ENCODE measurements around the gene SUN1. TPM values are rescaled to one million over a fixed set of nuclear protein-coding genes. Genes with fewer than 3 reads are reported as not detected.
A peak's percentile ranks its signal among the peaks of the same experiment; 100 is the strongest.

The SUN1 gene
- total and polyA plus RNA-seq, 12 donors = 69.2 to 211 (median 183) TPM

- Histone ChIP-seq H3K27me3 (no peaks in the 10 kb centered on the region), H3K4me1 (peaks cover 23 to 83% (median 59%) of the 10 kb centered on the region in 9 donors), H3K27ac (peak overlapping the region in 3 of 10 donors; percentile 1 to 29 (median 14)), H3K4me3 (no peak overlapping the region), H3K36me3 (peaks cover 0 to 39% (median 5%) of the 10 kb centered on the region in 9 donors), H3K9me3 (no peaks in the 10 kb centered on the region)
- WGBS, 2 donors = 92 to 93% methylated on average over 37 of the region's 37 CpGs
- intact Hi-C loops (cut with DNase I) = loop anchor here in 1 of 10 donors (10.0 kb wide), 1 partner anchor 82 kb away; no protein-coding TSS in a partner anchor
- DNase-seq (no peak), ATAC-seq (no peak)
- no peak for TF ChIP-seq CTCF (IDR thresholded peaks at IDR 0.05)
These were observed 50.2 kb downstream of the SUN1 start for GRCh38 chr7:882336-883035.

- intact Hi-C loops (cut with DNase I) = loop anchor here in 1 of 10 donors (10.0 kb wide), 1 partner anchor 81 kb away; no protein-coding TSS in a partner anchor
- peaks cover 0 to 43% (median 12%) of the 10 kb centered on the region in 9 donors for H3K36me3 ChIP-seq
- H3K27me3 ChIP-seq = no peaks in the 10 kb centered on the region
- peak overlapping the region in 4 of 10 donors; percentile 1 to 31 (median 22) for H3K27ac ChIP-seq
- DNase-seq = peak in 1 of 2 donors; percentile 25
- no peak overlapping the region for H3K4me3 ChIP-seq
- no peaks in the 10 kb centered on the region for H3K9me3 ChIP-seq
- 80 to 84% methylated on average over 49 to 50 of the region's 50 CpGs for WGBS, 2 donors
- ATAC-seq = peak in 6 of 8 donors; percentile 15 to 46 (median 34)
- TF ChIP-seq CTCF (IDR thresholded peaks at IDR 0.05) = peak in 3 of 9 donors; percentile 9 to 29 (median 18)
- H3K4me1 ChIP-seq = peaks cover 20 to 77% (median 53%) of the 10 kb centered on the region in 9 donors
These were observed 51.1 kb downstream of the SUN1 start for GRCh38 chr7:883055-884021.

GRCh38 chr7:884191-885003 lies 52.1 kb downstream of the SUN1 start:
- no peak overlapping the region for H3K4me3 ChIP-seq
- H3K27ac ChIP-seq = no peak overlapping the region
- no peak for TF ChIP-seq CTCF (IDR thresholded peaks at IDR 0.05)
- intact Hi-C loops (cut with DNase I) = loop anchor here in 1 of 10 donors (10.0 kb wide), 1 partner anchor 80 kb away; no protein-coding TSS in a partner anchor
- WGBS, 2 donors = 86 to 89% methylated on average over 31 of the region's 31 CpGs
- H3K36me3 ChIP-seq = peaks cover 0 to 44% (median 21%) of the 10 kb centered on the region in 9 donors
- no peak for DNase-seq
- ATAC-seq = peak in 1 of 8 donors; percentile 2
- no peaks in the 10 kb centered on the region for H3K27me3 ChIP-seq
- H3K9me3 ChIP-seq = no peaks in the 10 kb centered on the region
- H3K4me1 ChIP-seq = peaks cover 17 to 67% (median 42%) of the 10 kb centered on the region in 9 donors

All from heart right ventricle (tissue), 16 donors.